Measurements from ENCODE around the gene EPB41L2. TPM values are rescaled to one million over a fixed set of nuclear protein-coding genes. Genes with fewer than 3 reads are reported as not detected.

EPB41L2 gene
- total RNA-seq, 1 experiment from 2014 or later, result 22.5 TPM

DNA sequence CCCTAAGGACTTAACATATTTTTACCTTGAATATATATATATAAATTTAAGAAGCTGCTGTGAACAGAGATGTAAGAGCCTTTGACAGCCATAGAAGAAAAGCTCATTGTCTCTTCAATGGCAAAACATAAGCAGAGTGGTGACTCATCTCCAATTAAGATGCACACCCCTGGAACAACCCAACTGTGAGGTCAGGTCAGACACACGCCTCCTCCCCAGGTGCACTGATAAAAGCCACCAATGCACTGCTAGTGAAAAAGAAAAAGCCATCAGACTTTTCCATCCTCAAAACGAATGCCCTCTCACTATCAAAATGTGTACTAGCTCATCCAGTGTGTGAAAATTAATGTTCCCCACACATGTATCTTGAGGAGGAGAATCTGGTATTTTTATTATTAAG lies 135.7 kb downstream of the EPB41L2 start:
- intact Hi-C loops (cut with micrococcal nuclease), result no loop called here
- H3K27ac Mint-ChIP-seq (ENCODE audit: low read depth, unreplicated experiment), result no peak overlapping the region
- CTCF ChIA-PET, result interaction anchor here (0.6 to 1.1 kb wide), 2 partner anchors 10 to 606 kb away, joined by 3 read pairs; no protein-coding TSS in a partner anchor
- no peaks in the 10 kb centered on the region for H3K9me3 Mint-ChIP-seq (ENCODE audit: unreplicated experiment)
- no peak overlapping the region for H3K4me3 Mint-ChIP-seq (ENCODE audit: unreplicated experiment)
- no TSS peak for BruUV-seq (replicated peaks)
- no peaks in the 10 kb centered on the region for H3K36me3 Mint-ChIP-seq (ENCODE audit: insufficient read depth, unreplicated experiment)
- peak; percentile 43 for DNase-seq (ENCODE audit: unreplicated experiment)
- no peaks in the 10 kb centered on the region for H3K4me1 Mint-ChIP-seq (ENCODE audit: insufficient read depth, unreplicated experiment)
- no peaks in the 10 kb centered on the region for H3K27me3 Mint-ChIP-seq (ENCODE audit: insufficient read depth, unreplicated experiment)
- TF ChIP-seq, protein P1, sequence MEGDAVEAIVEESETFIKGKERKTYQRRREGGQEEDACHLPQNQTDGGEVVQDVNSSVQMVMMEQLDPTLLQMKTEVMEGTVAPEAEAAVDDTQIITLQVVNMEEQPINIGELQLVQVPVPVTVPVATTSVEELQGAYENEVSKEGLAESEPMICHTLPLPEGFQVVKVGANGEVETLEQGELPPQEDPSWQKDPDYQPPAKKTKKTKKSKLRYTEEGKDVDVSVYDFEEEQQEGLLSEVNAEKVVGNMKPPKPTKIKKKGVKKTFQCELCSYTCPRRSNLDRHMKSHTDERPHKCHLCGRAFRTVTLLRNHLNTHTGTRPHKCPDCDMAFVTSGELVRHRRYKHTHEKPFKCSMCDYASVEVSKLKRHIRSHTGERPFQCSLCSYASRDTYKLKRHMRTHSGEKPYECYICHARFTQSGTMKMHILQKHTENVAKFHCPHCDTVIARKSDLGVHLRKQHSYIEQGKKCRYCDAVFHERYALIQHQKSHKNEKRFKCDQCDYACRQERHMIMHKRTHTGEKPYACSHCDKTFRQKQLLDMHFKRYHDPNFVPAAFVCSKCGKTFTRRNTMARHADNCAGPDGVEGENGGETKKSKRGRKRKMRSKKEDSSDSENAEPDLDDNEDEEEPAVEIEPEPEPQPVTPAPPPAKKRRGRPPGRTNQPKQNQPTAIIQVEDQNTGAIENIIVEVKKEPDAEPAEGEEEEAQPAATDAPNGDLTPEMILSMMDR (IDR thresholded peaks at IDR 0.05; ENCODE audit: unreplicated experiment), result no peak
- POLR2A ChIA-PET, result no interaction called here

DNA sequence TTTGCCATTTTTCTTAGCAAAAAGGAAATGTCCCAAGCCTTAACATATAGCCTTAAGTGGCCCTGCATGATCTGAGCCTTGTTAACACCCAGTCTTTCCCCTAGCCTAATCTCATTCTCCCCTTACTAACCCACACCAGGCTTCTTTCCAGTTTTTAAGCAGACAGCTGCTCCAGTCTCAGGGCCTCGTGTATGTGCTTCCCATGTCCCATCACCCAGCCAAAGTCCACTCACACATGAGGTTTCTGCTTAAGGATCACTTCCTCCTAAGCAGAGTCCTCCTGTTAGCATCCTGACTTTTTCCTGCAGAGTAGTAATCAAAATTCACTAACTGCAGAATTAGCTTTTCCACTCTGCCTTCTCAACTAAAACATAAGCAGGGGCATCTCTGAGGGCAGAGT lies 139.7 kb downstream of the EPB41L2 start:
- no peaks in the 10 kb centered on the region for H3K4me1 Mint-ChIP-seq (ENCODE audit: insufficient read depth, unreplicated experiment)
- H3K27ac Mint-ChIP-seq (ENCODE audit: low read depth, unreplicated experiment), result no peak overlapping the region
- intact Hi-C loops (cut with micrococcal nuclease), result no loop called here
- no peaks in the 10 kb centered on the region for H3K9me3 Mint-ChIP-seq (ENCODE audit: unreplicated experiment)
- no TSS peak for BruUV-seq (replicated peaks)
- TF ChIP-seq, protein P1 (IDR thresholded peaks at IDR 0.05; ENCODE audit: unreplicated experiment), result no peak
- H3K4me3 Mint-ChIP-seq (ENCODE audit: unreplicated experiment), result no peak overlapping the region
- no peaks in the 10 kb centered on the region for H3K27me3 Mint-ChIP-seq (ENCODE audit: insufficient read depth, unreplicated experiment)
- CTCF ChIA-PET, result interaction anchor here (0.6 kb wide), 1 partner anchor 34 kb away, joined by 4 read pairs; no protein-coding TSS in a partner anchor
- POLR2A ChIA-PET, result no interaction called here
- no peak for DNase-seq (ENCODE audit: unreplicated experiment)
- no peaks in the 10 kb centered on the region for H3K36me3 Mint-ChIP-seq (ENCODE audit: insufficient read depth, unreplicated experiment)

DNA sequence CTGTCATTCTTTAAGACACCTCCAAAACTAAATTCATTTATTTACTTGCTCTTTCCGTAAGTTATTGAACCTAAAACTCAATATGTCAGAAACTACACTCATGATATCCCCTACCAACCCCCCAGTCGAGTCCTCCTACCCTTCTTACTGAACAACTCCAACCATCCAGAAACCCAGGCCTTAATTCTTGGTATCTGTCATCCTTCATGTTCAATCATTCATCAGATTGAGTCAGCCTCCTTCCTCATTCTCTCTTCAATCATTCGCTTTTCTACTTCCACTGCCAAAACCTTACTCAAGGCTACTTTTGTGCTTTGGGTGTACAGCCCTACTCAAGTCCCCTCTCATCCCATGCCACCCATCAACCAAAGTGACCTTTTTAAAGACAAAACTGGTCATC lies 140.1 kb downstream of the EPB41L2 start:
- ChIA-PET POLR2A (no interaction called here), CTCF (interaction anchor here (0.6 kb wide), 1 partner anchor 35 kb away, joined by 4 read pairs; no protein-coding TSS in a partner anchor)
- Mint-ChIP-seq H3K4me1 (ENCODE audit: insufficient read depth, unreplicated experiment) (no peaks in the 10 kb centered on the region), H3K4me3 (ENCODE audit: unreplicated experiment) (no peak overlapping the region), H3K27ac (ENCODE audit: low read depth, unreplicated experiment) (no peak overlapping the region), H3K36me3 (ENCODE audit: insufficient read depth, unreplicated experiment) (no peaks in the 10 kb centered on the region), H3K27me3 (ENCODE audit: insufficient read depth, unreplicated experiment) (no peaks in the 10 kb centered on the region), H3K9me3 (ENCODE audit: unreplicated experiment) (no peaks in the 10 kb centered on the region)
- no TSS peak for BruUV-seq (replicated peaks)
- TF ChIP-seq, protein P1 (IDR thresholded peaks at IDR 0.05; ENCODE audit: unreplicated experiment), result no peak
- intact Hi-C loops (cut with micrococcal nuclease), result no loop called here
- DNase-seq (ENCODE audit: unreplicated experiment), result no peak

DNA sequence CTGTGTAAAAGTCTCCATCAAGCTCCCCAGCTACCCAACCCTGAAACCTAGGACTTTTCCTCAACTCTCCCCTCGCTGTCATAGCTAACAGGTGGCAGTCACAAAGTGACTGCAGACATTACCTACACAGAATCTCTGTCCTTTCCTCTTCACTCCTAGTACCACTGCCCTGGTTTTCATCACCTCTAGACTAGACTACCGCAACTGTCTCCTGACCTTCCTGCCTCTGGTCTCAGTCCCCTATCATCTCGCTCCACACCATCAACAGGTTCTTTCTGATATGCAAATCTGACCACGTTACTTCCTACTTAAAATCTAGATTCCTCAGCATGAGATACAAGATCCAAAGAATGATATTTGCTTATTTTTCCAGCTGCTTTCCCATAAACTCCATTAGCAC lies 142.1 kb downstream of the EPB41L2 start:
- no peak for DNase-seq (ENCODE audit: unreplicated experiment)
- TF ChIP-seq, protein P1 (IDR thresholded peaks at IDR 0.05; ENCODE audit: unreplicated experiment), result no peak
- H3K4me1 Mint-ChIP-seq (ENCODE audit: insufficient read depth, unreplicated experiment), result no peaks in the 10 kb centered on the region
- H3K27ac Mint-ChIP-seq (ENCODE audit: low read depth, unreplicated experiment), result no peak overlapping the region
- no peaks in the 10 kb centered on the region for H3K36me3 Mint-ChIP-seq (ENCODE audit: insufficient read depth, unreplicated experiment)
- no peaks in the 10 kb centered on the region for H3K9me3 Mint-ChIP-seq (ENCODE audit: unreplicated experiment)
- intact Hi-C loops (cut with micrococcal nuclease), result no loop called here
- no peak overlapping the region for H3K4me3 Mint-ChIP-seq (ENCODE audit: unreplicated experiment)
- CTCF ChIA-PET, result interaction anchor here (0.6 to 1.1 kb wide), 4 partner anchors 13 to 26 kb away, joined by 3 read pairs; no protein-coding TSS in a partner anchor
- BruUV-seq (replicated peaks), result no TSS peak
- POLR2A ChIA-PET, result interaction anchor here (1.2 kb wide), 1 partner anchor 15 kb away, joined by 3 read pairs; no protein-coding TSS in a partner anchor
- no peaks in the 10 kb centered on the region for H3K27me3 Mint-ChIP-seq (ENCODE audit: insufficient read depth, unreplicated experiment)
